Measurements from ENCODE around the gene NPTX2.
"Not testable (repeated sequence)": the region's sequence is repeated elsewhere in the genome, so short reads cannot be mapped to it uniquely, and the experiment has no call there.

Gene NPTX2

DNA sequence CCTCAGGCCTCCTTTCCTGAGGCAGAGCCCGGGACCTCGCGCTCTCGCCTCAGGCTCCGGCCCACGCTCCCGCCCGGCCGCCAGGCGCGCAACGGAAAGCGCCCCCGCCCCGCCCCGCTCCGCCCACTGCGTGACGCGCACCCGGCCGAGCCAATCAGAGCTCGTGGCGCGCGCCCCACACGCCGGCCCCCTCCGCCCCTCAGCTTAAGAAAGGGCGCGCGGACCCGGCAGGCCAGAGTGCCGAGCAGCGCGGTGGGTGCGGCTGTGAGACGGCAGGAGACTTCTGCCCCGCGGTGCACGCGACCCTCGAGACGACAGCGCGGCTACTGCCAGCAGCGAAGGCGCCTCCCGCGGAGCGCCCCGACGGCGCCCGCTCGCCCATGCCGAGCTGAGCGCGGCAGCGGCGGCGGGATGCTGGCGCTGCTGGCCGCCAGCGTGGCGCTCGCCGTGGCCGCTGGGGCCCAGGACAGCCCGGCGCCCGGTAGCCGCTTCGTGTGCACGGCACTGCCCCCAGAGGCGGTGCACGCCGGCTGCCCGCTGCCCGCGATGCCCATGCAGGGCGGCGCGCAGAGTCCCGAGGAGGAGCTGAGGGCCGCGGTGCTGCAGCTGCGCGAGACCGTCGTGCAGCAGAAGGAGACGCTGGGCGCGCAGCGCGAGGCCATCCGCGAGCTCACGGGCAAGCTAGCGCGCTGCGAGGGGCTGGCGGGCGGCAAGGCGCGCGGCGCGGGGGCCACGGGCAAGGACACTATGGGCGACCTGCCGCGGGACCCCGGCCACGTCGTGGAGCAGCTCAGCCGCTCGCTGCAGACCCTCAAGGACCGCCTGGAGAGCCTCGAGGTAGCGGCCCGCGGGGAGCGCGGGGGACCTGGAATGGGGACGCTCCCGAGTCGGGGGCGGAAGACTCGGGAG, at the start of gene NPTX2:
Gene NPTX2 (plus strand): TSS at position 235 of the 909 bp plus-strand sequence. CDS start 177 bp downstream, at position 412.
- DNase-seq, result peak in 1 of 2 experiments; percentile 45

DNA sequence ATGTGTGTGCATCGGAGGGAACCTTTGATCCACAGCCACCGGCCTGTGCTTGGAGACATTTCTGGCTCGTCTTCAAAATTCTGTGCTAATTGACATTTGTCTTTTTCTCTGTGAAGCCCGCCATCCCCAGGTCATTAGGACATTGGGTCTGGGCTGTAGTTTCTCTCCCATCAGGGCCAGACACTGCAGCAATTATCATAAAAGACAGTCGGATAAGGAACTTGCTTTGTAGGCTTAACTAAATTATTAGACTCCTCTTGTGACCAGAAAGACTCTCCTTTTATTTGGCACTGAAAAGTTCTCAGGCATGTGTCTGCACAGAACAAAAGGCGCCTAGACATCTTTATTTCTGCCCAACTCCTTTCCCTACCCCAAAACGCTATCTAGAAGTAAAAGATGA, 49.1 kb upstream of the NPTX2 start:
- no peak for DNase-seq

DNA sequence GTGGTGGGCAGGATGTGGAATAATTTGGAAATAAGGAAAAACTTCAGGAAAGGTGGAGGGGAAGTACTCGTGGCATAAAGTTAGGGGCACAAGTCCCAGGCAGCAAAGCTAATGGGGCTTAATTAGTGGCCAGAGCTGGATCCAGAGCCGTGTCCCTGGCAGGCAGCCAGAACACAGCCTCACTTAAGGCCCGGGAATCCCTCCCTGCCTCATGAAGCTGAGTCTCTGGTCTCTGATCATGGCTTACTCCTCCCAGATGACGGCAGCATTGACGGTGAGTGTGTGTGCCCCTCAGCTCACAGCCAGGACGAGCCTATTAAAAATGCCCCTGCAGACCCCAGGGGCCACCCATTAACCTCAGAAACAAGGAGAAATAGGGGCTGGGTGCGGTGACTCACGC, 48.2 kb upstream of the NPTX2 start:
- peak in 1 of 2 experiments; percentile 7 for DNase-seq

DNA sequence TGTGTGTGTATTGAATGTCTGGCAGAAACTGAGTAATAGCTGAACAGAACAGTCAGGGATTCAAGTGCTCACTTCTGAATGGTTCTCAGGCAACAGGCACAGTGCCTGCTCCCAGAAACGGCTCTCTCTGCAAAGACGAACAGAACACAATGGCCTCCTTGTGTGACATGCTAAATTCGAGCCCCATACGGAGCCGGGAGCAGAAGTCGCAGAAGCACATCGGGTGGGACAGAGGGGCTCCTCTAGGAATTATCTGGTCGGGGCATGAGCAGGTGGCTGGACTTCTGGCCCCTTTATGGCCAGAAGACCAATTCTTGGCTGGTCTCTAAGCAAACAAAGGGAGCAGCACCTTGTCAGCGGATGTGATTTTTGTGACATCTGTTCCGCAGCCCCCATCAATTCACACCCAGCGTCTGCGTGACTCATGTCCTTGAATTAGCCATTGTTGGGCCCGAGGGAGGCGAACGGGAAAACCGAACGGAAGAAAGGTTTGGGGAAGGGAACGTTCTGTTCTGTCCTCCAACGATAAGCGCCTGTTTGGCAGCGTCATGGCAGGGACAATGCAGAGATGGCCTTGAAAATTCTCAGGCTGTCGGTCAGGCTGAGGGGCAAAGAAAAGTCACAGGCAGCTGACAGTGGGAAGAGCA, 47.3 kb upstream of the NPTX2 start:
- peak in 1 of 2 experiments; percentile 38 for DNase-seq

- peak; percentile 82 to 93 for DNase-seq
Measured at GRCh38 chr7:98571006-98571405, 46.1 kb upstream of the NPTX2 start.

DNA sequence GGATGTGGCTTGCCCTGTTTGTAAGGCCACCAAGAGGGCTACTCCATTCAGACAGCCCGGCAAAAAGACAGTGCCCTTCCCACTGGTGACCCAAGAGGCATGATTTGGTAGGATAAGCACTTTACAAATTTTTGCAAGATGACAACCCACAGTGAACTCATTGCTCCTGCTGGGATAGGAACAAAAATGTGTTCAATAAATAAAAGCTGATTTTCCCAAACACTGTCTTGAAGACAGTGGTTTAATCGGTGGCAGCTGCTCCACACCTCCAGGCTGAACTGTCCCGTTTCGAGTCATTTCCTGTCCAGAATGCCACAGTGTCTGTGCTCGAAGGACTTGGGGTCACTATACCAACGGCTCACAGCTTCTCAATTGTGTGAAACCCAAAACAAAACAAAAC, 45.1 kb upstream of the NPTX2 start:
- no peak for DNase-seq

DNA sequence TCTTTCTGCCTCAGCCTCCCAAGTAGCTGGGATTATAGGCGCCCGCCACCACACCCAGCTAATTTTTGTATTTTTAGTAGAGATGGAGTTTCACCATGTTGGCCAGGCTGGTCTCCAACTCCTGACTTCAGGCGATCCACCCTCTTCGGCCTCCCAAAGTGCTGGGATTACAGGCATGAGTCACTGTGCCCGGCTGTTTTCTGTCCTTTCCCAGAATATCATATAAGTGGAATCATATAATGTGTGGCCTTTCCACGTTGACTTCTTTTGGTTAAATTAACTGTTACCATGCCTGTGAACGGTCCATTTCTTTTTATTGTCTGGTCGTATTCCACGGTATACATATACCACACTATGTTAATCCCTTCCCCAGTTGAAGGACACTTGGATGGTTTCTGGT, 44.4 kb upstream of the NPTX2 start:
- DNase-seq, result not testable (repeated sequence)

DNA sequence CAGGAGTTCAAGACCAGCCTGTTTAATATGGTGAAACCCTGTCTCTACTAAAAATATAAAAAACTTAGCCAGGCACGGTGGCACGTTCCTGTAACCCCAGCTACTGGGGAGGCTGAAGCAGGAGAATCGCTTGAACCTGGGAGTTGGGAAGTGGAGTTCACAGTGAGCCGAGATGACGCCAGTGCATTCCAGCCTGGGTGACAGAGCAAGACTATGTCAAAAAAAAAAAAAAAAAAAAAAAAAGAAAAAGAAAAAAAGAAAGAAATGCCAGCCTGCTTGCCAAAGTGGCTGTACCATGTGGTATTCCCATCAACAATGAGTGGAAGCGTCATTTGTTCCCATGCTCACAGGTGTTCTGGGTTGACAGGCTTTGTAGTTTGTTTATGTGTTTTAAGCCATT, 43.3 kb upstream of the NPTX2 start:
- DNase-seq, result no peak

DNA sequence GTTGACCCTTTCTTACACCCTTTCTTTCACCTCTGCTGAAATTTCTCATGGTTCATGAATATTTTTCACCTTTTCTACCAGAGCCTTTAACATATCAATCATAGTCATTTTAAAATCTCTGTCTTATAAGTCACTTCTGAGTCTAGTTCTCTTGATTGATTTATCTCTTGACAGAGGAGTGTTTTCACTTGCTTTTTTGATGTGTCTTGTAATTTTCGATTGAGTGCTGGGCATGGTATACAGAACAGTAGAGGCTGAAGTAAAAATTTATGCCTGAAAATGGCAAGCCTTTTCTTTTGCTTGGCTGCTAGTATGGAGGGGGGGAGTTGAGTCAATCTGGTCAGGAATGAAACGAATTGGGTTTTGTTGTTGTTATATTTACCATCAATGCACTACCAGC, 41.2 kb upstream of the NPTX2 start:
- no peak for DNase-seq

DNA sequence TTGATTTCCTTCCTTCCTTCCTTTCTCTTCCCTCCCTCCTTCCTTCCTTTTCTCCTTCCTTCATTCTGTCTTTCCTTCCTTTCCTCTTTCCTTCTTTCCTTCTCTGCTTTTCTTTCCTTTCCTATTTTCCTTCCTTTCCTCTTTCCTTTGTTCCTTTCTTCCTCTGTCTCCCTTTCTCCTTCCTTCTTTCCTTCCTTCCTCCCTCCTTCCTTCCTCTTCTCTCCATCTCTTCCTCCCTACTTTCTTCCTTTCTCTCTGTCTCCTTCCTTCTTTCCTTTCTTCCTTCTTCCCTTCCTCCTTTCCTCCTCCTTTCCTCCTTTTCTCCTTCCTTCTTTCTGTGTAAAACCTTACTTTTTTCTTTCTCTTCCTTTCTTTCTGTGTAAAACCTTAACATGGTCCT, 32.3 kb upstream of the NPTX2 start:
- DNase-seq, result no peak

DNA sequence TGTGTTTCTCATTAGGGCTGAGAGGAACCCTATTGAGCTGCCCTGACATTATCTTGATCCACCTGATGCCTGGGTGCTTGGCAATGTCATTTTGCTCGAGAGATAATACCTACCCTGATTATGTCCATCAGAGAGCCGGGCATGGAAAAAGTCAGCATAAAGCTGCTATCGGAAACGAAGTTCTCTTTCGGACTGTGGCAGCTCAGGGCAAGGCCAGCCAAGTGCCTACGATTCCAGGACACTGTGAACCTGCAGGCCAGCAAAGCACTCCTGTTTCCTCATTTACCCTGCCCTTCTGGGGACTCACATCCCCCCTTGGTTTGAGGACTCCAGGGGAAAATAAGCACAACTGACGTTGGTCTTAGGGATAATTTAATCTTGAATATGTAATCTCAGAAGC, 25.2 kb upstream of the NPTX2 start:
- DNase-seq, result no peak

GRCh38 chr7:98594348-98594747, 22.7 kb upstream of the NPTX2 start:
- DNase-seq, result no peak

- DNase-seq, result no peak
Measured at GRCh38 chr7:98594787-98595186, 22.3 kb upstream of the NPTX2 start.

DNA sequence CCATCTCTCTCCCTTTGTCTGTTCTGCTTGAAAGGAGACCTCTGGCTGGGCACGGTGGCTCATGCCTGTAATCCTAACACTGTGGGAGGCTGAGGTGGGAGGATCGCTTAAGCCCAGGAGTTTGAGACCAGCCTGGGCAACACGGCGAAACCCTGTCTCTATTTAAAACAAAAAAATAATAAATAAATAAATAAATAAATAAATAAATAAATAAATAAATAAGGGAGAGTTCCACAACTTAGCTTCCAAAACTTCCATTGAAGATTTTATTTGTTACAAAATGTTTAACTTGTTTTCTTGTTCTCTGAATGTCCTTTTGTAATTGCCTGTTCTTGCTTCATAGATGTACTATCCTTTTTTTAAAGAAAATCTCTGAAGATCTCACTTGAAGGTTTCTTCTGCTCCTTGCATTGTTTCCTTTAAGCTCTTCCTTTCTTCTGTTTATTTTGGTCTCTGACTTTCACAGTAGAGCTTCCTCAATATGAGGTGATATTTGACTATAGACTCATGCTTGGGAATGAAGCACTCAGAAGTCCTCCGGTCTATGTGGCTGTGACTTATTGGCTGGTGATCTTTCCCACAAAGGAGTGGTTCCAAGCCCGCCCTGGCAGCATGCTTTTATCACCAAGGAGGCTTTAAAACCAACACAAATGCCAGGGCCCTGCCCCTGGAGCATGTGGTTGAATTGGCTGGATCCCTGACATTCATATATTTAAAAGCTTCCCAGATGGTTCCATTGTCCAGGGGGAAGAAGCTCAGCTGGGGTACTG, 18.1 kb upstream of the NPTX2 start:
- DNase-seq, result no peak

- DNase-seq, result no peak
Measured at GRCh38 chr7:98599886-98600285, 17.2 kb upstream of the NPTX2 start.

GRCh38 chr7:98602755-98603398, 14.2 kb upstream of the NPTX2 start:
- no peak for DNase-seq

DNA sequence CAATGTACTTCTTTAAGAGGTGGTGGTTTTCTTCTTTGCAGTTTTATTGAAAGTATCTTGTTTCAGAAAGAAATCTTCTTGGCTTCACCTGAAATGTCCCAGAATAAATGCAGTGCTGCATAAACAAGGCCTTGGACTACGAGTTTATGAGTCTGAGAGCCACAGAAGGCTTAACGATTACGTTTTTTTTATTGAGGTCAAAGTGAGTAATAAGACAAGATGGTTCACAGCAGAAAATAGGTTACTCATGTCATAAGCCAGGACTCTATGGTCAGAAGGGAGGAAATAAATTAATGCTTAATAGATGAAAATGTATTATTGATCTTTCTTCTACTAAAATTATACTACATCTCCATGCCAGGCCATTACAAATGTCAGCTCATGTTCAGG, 13.7 kb upstream of the NPTX2 start:
- DNase-seq, result no peak

DNA sequence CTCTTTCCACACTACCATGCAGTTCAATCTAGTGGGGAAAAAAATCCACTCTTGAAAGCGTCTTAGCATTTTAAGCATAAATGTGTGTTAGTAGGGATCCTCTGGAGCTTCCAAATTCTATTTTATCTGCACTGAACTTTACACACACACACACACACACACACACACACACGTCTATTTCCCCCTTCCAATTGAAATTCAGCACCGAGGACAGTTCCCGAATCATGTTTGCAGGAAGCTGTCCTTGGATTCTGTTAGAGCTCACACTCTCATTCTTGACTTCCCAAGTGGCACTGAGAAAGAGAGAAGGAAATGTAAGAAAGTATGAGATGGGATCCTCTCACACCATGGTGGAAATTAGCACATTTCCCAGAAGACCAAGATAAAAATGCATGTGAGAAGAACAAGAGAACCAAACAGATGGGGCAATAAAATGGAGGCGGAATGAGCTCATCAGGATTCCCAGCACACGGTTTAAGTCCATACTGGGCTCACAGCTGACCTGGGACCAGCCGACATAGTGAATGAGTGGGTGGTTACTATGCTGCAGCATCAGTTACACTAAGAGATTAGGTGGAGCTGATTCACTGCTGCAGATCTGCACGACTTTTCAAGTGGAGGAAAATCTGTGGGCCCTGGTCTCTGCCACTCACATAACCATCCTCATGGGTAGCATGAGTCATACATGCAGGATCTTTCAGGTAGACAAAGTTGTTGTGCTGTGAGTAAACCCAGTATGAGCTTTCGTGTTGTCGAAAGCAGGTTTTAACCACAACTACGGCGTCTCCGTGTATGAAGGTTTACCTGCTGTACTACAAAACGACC, 3.3 kb upstream of the NPTX2 start:
- no peak for DNase-seq

DNA sequence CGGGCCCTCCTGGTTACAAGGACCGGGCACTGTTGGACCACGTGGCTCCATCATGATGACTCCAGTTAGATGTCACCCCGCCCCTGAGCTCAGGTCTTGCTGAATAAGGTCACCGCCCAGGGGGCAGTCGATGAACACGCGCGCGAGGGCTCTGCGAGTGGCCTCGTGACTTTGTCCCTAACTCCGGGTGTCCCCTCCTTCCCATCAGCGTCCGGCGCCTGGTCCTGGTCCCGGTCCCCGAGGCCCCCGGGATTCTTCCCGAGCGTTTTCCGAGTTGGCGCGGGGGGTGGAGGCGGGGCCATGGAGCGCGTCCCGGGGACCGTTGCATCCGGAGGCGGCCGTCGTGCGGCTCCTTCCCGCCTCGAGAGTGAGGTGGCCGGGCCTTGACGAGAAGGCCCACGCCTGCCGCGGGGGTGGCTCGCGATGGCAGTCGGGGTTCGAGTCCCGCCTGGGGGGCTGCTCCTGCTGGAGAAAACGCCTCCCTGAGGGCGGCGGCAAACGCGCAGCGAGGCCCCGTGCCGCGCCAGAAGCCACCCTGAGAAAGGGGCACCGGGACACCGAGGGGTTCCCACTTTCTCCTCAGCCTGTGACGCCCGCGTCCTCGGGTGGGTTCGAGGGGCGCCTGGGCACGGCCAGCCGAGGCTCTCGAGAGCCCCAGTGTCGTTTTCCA, 569 bp upstream of the NPTX2 start:
- DNase-seq, result no peak

GRCh38 chr7:98617960-98618418, 904 bp downstream of the NPTX2 start:
- DNase-seq, result no peak

DNA sequence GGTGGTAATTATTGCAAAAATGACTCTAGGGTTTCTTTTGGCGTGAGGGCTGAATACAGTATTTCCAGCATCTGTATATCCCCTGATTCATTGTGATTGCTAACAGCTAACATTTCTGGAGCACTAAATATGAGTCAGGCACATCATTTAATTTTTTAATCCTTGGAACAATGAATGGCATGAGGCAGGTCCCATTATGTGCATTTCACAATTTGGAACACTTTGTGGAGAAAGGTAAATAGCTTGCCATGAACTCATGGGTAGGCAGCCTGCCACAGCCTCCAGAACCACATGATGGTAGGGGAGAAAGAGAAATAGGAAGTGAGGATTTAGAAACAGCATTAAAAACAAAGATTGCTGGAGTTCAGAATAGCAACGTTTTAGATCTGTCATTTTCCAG, 1.7 kb downstream of the NPTX2 start:
- DNase-seq, result no peak
